HG02852 (cell line): ENCODE data around the gene MAN2B2.

Source experiments
- ATAC-seq: cut with Tn5 transposase; IDR thresholded peaks from one replicate; pipeline ENCODE4 v1.9.1; 2021; ENCODE audit warnings: mild to moderate bottlenecking, moderate library complexity; ENCODE audit not compliant: unreplicated experiment

MAN2B2 gene

GRCh38 chr4:6546091-6546490 lies 28.9 kb upstream of the MAN2B2 start:
- no peak for ATAC-seq

GRCh38 chr4:6546681-6547447 lies 28.1 kb upstream of the MAN2B2 start:
- ATAC-seq, result peak; percentile 55

GRCh38 chr4:6548201-6548881 lies 26.6 kb upstream of the MAN2B2 start:
- no peak for ATAC-seq

GRCh38 chr4:6548882-6549230 lies 26.1 kb upstream of the MAN2B2 start:
- no peak for ATAC-seq

GRCh38 chr4:6549445-6549844 lies 25.5 kb upstream of the MAN2B2 start:
- no peak for ATAC-seq

- ATAC-seq, result no peak
These were observed 24.9 kb upstream of the MAN2B2 start for GRCh38 chr4:6549890-6550620.

- no peak for ATAC-seq
These were observed 24.2 kb upstream of the MAN2B2 start for GRCh38 chr4:6550821-6551220.

GRCh38 chr4:6551660-6552059 lies 23.3 kb upstream of the MAN2B2 start:
- no peak for ATAC-seq

- no peak for ATAC-seq
These were observed 19.5 kb upstream of the MAN2B2 start for GRCh38 chr4:6555519-6555918.

- ATAC-seq, result no peak
These were observed 18.7 kb upstream of the MAN2B2 start for GRCh38 chr4:6556263-6556662.

GRCh38 chr4:6557185-6557584 lies 17.8 kb upstream of the MAN2B2 start:
- ATAC-seq, result no peak

GRCh38 chr4:6557856-6558255 lies 17.1 kb upstream of the MAN2B2 start:
- ATAC-seq, result no peak

GRCh38 chr4:6560416-6561172 lies 14.4 kb upstream of the MAN2B2 start:
- no peak for ATAC-seq

GRCh38 chr4:6561173-6561516 lies 13.8 kb upstream of the MAN2B2 start:
- ATAC-seq, result no peak

- ATAC-seq, result no peak
These were observed 13.2 kb upstream of the MAN2B2 start for GRCh38 chr4:6561706-6562371.

GRCh38 chr4:6562931-6563901 lies 11.8 kb upstream of the MAN2B2 start:
- ATAC-seq, result no peak

- no peak for ATAC-seq
These were observed 10.9 kb upstream of the MAN2B2 start for GRCh38 chr4:6563935-6564645.

- no peak for ATAC-seq
These were observed 9.1 kb upstream of the MAN2B2 start for GRCh38 chr4:6565691-6566390.
